GM12892 (cell line): ENCODE measurements around the gene NDUFS4.

Source experiments
- POLR2A ChIP-seq: IDR thresholded peaks from 2 replicates; pipeline ENCODE4 v1.6.1; 2011; ENCODE audit warnings: low read depth, low read length, control low read depth
- POLR2AphosphoS5 ChIP-seq: IDR thresholded peaks from 2 replicates; pipeline ENCODE4 v1.6.1; 2011; ENCODE audit warnings: low read depth, low read length, control low read depth

- no peak for TF ChIP-seq POLR2AphosphoS5
- no peak for TF ChIP-seq POLR2A
Observed at GRCh38 chr5:53543401-53543800, 17.0 kb upstream of the NDUFS4 start.
